Muscle of arm (tissue), 12 donors: Measurements from ENCODE around the gene DNM1L. TPM values are rescaled to one million over a fixed set of nuclear protein-coding genes. Genes with fewer than 3 reads are reported as not detected.
"Not testable (repeated sequence)": the region's sequence is repeated elsewhere in the genome, so short reads cannot be mapped to it uniquely, and the experiment has no call there.

Source experiments
- DNase-seq: peaks from one replicate; pipeline ENCODE4 v3.0.0-alpha.2; 2013
- polyA plus RNA-seq, 12 donors: library from polyadenylated mRNA; unstranded; fragments of 120-200 nt; gene quantifications; one replicate each; pipeline ENCODE4 v1.2.1, GENCODE V29; 2013; ENCODE audit not compliant: insufficient read length in 12 of 12

DNM1L gene
- polyA plus RNA-seq, 12 donors, result 55.1 to 191 (median 88.9) TPM

GRCh38 chr12:32692358-32692757 is 13.3 kb downstream of the DNM1L start:
- no peak for DNase-seq

GRCh38 chr12:32693036-32693435 is 13.9 kb downstream of the DNM1L start:
- no peak for DNase-seq

GRCh38 chr12:32695787-32696186 is 16.7 kb downstream of the DNM1L start:
- no peak for DNase-seq

GRCh38 chr12:32697445-32697844 is 18.3 kb downstream of the DNM1L start:
- no peak for DNase-seq

- no peak for DNase-seq
Measured at GRCh38 chr12:32698285-32698684, 19.2 kb downstream of the DNM1L start.

- not testable (repeated sequence) for DNase-seq
Measured at GRCh38 chr12:32699437-32699836, 20.3 kb downstream of the DNM1L start.

GRCh38 chr12:32702473-32702872 is 23.4 kb downstream of the DNM1L start:
- DNase-seq, result no peak

GRCh38 chr12:32702946-32703345 is 23.8 kb downstream of the DNM1L start:
- no peak for DNase-seq

GRCh38 chr12:32705783-32706182 is 26.7 kb downstream of the DNM1L start:
- no peak for DNase-seq

- DNase-seq, result no peak
Measured at GRCh38 chr12:32706335-32707024, 27.4 kb downstream of the DNM1L start.

- no peak for DNase-seq
Measured at GRCh38 chr12:32708926-32709325, 29.8 kb downstream of the DNM1L start.

GRCh38 chr12:32714772-32715171 is 35.7 kb downstream of the DNM1L start:
- no peak for DNase-seq

- no peak for DNase-seq
Measured at GRCh38 chr12:32718926-32719325, 39.8 kb downstream of the DNM1L start.

- not testable (repeated sequence) for DNase-seq
Measured at GRCh38 chr12:32725308-32725707, 46.2 kb downstream of the DNM1L start.

- no peak for DNase-seq
Measured at GRCh38 chr12:32726286-32726685, 47.2 kb downstream of the DNM1L start.

GRCh38 chr12:32727237-32727636 is 48.1 kb downstream of the DNM1L start:
- no peak for DNase-seq

GRCh38 chr12:32734952-32735351 is 55.9 kb downstream of the DNM1L start:
- DNase-seq, result no peak

GRCh38 chr12:32736445-32736844 is 57.3 kb downstream of the DNM1L start:
- no peak for DNase-seq

- no peak for DNase-seq
Measured at GRCh38 chr12:32737715-32738114, 58.6 kb downstream of the DNM1L start.

- DNase-seq, result no peak
Measured at GRCh38 chr12:32739279-32739678, 60.2 kb downstream of the DNM1L start.

- DNase-seq, result no peak
Measured at GRCh38 chr12:32742133-32742532, 63.0 kb downstream of the DNM1L start.

- DNase-seq, result no peak
Measured at GRCh38 chr12:32743264-32743663, 64.2 kb downstream of the DNM1L start.

- no peak for DNase-seq
Measured at GRCh38 chr12:32753605-32754004, 74.5 kb downstream of the DNM1L start.

- no peak for DNase-seq
Measured at GRCh38 chr12:32754111-32754510, 75.0 kb downstream of the DNM1L start.
